ENCODE measurements around the gene ERGIC1. TPM values are rescaled to one million over a fixed set of nuclear protein-coding genes. Genes with fewer than 3 reads are reported as not detected.

The ERGIC1 gene
- total RNA-seq, 4 donors from 2014 or later: 54.4 to 108 (median 88.0) TPM

DNA sequence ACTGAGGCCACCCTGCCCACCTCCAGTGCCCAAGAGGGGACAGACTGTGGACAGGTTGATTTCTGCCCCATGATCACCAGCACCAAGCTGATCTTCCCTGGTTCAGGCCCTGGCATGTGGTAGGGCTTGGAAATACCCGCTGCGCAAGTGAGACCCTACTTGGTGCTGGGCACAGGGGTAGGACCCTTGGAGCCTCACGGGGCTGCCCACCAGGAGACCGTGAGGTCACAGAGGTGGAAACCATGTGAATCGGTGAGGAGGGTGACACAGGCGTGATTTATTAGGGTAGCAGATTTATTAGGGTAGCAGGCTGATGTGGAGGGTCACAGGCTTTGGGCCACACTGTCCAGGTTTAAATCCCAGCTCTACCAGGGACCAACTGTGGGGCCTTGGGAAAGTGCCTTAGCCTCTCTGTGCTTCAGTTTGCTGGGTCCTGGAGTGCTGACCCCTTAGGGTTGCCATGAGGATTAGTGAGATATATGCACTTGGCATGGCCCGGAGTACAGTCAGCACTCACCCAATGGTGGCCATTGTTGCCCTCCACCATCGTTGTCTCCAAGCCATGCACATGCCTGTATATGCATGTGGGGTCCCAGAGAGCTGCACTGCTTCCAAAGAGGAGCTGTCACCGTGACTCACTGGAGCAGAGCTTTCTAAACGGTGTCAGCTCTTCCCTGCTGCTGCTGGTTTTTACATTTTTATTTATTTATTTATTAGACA lies 42.2 kb upstream of the ERGIC1 start:
- H3K27ac ChIP-seq: peak overlapping the region; percentile 88 to 92 (median 90)
- no peak overlapping the region for H3K4me3 ChIP-seq
- peaks cover 73 to 75% of the 10 kb centered on the region in 2 donors for H3K4me1 ChIP-seq
- DNase-seq (no peak), ATAC-seq (no peak)
- no peaks in the 10 kb centered on the region for H3K9me3 ChIP-seq
- in situ Hi-C loops (cut with MboI; ENCODE audit: low sequenced_read_pairs in 4 of 4): loop anchor here in 1 of 4 donors (10.0 kb wide), 1 partner anchor 73 kb away; no protein-coding TSS in a partner anchor
- intact Hi-C loops (cut with DNase I; ENCODE audit: low total_unique reads): no loop called here
- no peaks in the 10 kb centered on the region for H3K27me3 ChIP-seq
- no peak for TF ChIP-seq CTCF (IDR thresholded peaks at IDR 0.05 in 4 of 5, conservative IDR thresholded peaks at IDR 0.05 in 1 of 5)
- no peak for TF ChIP-seq POLR2A (IDR thresholded peaks at IDR 0.05)
- no peaks in the 10 kb centered on the region for H3K36me3 ChIP-seq

DNA sequence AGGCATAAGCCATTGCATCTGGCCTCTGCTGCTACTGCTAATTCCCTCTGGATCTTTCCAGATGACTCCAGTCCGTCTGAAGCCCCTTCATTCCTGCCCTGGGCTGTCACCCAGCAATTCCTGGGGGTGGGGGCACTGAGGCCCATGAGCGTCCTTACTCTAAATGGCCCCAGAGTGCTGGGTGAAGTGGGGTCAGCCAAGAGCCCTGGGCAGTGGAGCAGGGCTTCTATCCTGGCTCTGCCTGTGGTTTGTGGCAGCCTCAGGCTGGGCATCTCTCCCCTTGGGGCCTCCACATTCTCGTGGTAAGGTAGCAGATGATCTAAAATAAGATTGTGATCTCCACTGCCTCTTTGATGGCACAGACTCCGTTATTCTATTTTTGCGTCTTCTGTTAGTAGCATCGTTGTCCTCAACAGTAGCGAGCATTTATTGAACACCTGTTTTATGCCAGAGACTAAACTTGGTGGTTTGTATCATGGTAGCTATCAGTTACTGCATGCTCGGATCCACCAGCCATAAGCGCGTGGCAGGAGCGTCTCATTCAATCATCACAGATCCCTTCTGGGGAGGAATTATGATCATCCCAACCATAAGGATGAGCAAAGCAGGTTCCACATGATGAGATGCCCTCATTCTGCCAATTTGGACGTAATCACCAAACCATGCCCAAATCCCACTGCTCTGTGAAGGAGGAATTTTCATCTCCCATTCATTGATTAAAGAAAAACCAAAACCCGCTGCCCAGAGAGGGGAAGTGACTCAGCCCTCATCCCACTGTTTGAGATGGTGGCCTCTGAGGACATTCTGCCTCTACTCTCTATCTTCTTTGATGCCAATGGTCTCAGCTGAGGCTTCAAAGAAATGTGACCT lies 41.1 kb upstream of the ERGIC1 start:
- in situ Hi-C loops (cut with MboI; ENCODE audit: low sequenced_read_pairs in 4 of 4): loop anchor here in 1 of 4 donors (10.0 kb wide), 1 partner anchor 72 kb away; no protein-coding TSS in a partner anchor
- Histone ChIP-seq H3K36me3 (no peaks in the 10 kb centered on the region), H3K4me1 (peaks cover 73 to 75% of the 10 kb centered on the region in 2 donors), H3K27ac (peak overlapping the region; percentile 88 to 92 (median 90)), H3K9me3 (no peaks in the 10 kb centered on the region), H3K27me3 (no peaks in the 10 kb centered on the region), H3K4me3 (no peak overlapping the region)
- TF ChIP-seq CTCF (IDR thresholded peaks at IDR 0.05 in 4 of 5, conservative IDR thresholded peaks at IDR 0.05 in 1 of 5) (no peak), POLR2A (IDR thresholded peaks at IDR 0.05) (peak in 1 of 2 donors; percentile 36)
- intact Hi-C loops (cut with DNase I; ENCODE audit: low total_unique reads): no loop called here
- peak; percentile 60 to 69 for DNase-seq
- ATAC-seq: peak; percentile 44 to 58

- intact Hi-C loops (cut with DNase I; ENCODE audit: low total_unique reads): loop anchor here (2.0 kb wide), 1 partner anchor 75 kb away; no protein-coding TSS in a partner anchor
- H3K27me3 ChIP-seq: no peaks in the 10 kb centered on the region
- H3K4me1 ChIP-seq: peaks cover 67 to 69% of the 10 kb centered on the region in 2 donors
- H3K27ac ChIP-seq: peak overlapping the region; percentile 88 to 92 (median 90)
- no peak overlapping the region for H3K4me3 ChIP-seq
- in situ Hi-C loops (cut with MboI; ENCODE audit: low sequenced_read_pairs in 4 of 4): loop anchor here in 1 of 4 donors (10.0 kb wide), 1 partner anchor 71 kb away; no protein-coding TSS in a partner anchor
- no peaks in the 10 kb centered on the region for H3K36me3 ChIP-seq
- no peak for DNase-seq
- no peak for TF ChIP-seq CTCF (IDR thresholded peaks at IDR 0.05 in 4 of 5, conservative IDR thresholded peaks at IDR 0.05 in 1 of 5)
- no peak for TF ChIP-seq POLR2A (IDR thresholded peaks at IDR 0.05)
- no peak for ATAC-seq
- no peaks in the 10 kb centered on the region for H3K9me3 ChIP-seq
Measured at GRCh38 chr5:172793577-172794488, 40.2 kb upstream of the ERGIC1 start.
